HG02642 (cell line): Measurements from ENCODE around the gene IL27RA.
"Not testable (repeated sequence)": the region's sequence is repeated elsewhere in the genome, so short reads cannot be mapped to it uniquely, and the experiment has no call there.

Experiments
- ATAC-seq: cut with Tn5 transposase; IDR thresholded peaks from one replicate; pipeline ENCODE4 v1.9.1; 2021; ENCODE audit warnings: mild to moderate bottlenecking; ENCODE audit not compliant: unreplicated experiment, poor library complexity

Gene IL27RA

DNA sequence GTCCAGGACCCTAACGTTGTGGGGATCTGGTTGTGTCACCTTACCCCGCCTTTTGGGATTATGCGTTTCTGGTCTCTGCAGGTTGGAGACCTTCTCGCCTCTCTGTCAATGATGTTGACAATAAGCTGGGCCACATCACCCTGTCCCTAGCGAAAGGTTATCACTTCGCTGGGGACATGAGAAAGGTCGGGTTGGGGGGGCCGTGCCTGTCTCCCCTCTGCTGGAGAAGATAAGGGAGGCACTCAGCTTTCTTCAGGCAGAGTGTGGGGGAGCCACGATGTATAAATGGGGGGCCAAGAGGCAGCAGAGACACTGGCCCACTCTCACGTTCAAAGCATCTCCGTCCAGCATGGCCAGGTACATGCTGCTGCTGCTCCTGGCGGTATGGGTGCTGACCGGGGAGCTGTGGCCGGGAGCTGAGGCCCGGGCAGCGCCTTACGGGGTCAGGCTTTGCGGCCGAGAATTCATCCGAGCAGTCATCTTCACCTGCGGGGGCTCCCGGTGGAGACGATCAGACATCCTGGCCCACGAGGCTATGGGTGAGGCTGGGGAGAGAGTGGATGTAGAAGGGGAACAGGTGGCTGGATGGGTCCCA, 3.6 kb upstream of the IL27RA start, which contains the start of gene RLN3:
TSS of gene RLN3 (plus strand) at position 293 of the 595 bp plus-strand sequence. CDS start at position 350, 57 bp downstream.
- ATAC-seq, result no peak

DNA sequence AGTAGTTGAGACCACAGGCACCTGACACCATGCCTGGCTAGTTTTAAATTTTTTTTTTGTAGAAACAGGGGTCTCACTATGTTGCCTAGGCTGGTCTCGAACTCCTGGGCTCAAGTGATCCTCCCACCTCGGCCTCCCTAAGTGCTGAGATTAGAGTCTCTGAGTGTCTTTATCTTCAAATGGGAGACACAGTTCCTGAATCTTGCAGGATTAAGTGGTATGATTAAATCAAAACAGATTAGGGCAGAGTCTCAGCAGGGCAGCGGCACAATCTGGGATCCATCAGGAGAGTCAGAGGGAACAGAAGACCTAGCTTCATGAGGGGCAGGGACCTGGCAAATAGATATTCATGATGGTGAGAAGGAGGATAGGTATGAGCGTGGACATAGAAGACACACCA, 2.7 kb upstream of the IL27RA start:
- no peak for ATAC-seq

DNA sequence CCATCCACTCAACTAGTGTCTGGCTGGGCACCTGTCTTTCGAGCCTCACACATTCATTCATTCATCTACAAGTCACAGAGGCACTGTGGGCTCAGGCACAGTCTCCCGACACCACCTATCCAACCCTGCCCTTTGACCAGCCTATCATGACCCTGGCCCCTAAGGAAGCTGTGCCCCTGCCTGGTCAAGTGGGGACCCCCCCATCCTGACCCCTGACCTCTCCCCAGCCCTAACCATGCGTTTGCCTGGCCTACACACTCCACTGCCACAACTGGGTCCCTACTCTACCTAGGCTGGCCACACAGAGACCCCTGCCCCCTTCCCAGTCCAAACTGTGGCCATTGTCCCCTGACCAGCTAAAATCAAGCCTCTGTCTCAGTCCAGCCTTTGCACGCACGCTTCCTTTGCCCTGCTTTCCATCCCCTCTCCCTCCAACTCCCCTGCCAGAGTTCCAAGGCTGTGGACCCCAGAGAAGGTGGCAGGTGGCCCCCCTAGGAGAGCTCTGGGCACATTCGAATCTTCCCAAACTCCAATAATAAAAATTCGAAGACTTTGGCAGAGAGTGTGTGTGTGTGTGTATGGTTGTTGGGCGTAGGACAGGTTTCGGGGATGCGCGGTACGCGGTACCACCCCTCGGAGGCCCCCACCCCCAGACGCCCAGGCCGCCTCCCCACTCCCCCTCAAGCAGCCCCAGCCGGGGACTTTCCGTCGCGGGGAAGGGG, 404 bp upstream of the IL27RA start:
- ATAC-seq, result no peak

DNA sequence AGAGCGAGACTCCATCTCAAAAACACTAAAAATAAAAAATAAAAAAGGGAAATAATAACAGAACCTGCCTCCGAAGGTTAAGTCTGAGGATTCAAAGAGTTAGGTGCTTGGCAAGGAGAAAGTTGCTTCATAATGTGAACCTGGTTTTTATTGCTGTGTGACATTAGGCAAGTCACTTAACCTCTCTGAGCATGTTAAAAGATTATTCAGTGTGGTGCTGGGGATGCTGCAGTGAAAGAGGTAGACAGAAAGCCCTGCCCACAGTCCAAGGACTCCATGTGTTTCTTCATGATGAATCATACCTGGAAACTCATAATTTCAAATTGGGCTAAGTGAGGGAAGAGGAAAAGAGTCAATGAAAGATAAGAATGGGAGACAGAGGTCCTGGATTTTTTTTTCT, 2.4 kb downstream of the IL27RA start:
- no peak for ATAC-seq

DNA sequence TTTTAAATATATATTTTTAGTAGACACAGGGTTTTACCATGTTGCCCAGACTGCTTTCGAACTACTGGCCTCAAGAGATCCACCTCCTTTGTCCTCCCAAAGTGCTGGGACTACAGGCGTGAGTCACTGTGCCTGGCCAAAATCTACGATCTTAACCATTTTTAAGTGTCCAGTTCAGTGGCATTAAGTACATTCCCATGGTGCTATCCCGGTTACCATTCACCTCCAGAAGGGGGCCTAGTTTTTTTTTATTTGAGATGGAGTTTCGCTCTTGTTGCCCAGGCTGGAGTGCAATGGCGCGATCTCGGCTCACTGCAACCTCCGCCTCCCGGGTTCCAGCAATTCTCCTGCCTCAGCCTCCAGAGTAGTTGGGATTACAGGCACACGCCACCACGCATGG, 3.6 kb downstream of the IL27RA start:
- ATAC-seq, result not testable (repeated sequence)

DNA sequence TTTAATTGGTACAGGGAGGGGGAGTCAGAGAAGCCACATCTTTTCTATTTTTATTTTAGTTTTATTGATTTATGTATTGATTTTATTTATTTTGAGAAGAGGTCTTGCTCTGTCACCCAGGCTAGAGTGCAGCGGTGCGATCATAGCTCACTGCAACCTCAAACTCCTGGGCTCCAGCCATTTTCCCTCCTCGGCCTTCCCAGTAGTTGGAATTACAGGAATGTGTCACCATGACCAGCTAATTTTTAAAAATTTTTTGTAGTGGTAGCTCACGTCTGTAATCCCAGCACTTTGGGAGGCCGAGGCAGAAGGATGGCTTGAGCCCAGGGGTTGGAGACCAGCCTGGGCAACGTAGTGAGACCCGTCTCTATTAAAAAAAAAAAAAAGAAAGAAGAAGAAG, 4.1 kb downstream of the IL27RA start:
- no peak for ATAC-seq

DNA sequence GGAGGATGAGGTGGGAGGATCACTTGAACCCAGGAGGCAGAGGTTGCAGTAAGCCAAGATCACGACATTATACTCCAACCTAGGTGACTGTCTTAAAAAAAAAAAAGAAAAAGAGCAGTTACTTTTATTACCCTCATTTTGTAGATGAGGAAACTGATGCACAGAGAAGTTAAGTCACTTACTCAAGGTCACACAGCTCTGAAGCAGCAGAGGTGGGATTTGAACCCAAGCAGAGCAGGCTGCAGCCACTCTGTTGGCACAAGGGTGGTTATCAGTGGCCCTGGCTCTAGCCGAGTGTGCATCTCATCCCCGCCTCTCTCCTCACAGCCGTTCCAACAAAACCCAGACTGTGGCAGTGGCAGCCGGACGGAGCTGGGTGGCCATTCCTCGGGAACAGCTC, 7.6 kb downstream of the IL27RA start:
- ATAC-seq, result no peak

DNA sequence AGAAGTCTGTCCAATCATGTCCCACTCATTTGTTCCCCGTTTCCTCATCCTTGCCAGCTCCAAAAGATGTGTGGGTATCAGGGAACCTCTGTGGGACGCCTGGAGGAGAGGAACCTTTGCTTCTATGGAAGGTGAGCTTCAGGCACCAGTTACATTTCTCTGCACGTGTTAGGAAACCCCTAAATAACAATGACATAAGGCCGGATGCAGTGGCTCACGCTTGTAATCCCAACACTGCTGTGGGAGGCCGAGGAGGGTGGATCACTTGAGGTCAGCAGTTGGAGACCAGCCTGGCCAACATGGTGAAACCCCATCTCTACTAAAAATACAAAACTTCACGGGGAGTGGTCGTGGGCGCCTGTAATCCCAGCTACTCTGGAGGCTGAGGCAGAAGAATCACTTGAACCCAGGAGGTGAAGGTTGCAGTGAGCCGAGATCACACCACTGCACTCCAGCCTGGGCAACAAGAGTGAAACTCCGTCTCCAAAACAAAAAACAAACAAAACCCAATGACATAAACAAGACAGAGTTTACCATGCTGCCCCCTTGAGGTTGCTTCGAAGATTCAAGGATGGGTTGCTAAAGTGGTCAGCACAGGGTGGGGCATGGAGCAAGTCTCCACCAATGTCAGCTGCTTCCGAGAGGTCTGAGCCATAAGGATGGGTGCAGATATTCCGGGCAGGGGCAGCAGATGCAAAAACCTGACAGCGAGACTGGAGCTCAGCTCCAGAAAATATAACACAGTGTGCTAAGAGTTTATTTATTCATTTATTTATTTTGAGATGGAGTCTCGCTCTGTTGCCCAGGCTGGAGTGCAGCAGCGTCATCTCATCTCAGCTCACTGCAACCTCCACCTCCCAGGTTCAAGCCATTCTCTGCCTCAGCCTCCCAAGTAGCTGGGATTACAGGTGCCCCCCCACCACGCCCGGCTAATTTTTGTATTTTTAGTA, 11.4 kb downstream of the IL27RA start:
- ATAC-seq, result not testable (repeated sequence)

DNA sequence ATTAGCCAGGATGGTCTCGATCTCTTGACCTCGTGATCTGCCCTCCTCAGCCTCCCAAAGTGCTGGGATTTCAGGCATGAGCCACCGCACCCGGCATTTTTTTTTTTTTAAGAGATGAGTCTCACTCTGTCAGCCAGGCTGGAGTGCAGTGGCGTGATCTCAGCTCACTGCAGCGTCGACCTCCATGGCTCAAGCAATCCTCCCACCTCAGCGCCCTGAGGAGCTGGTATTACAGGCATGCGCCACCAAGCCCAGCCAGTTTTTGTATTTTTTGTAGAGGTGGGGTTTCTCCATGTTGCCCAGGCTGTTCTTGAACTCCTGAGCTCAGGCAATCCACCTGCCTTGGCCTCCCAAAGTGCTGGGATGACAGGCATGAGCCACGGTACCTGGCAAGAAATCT, 16.3 kb downstream of the IL27RA start:
- ATAC-seq, result not testable (repeated sequence)

DNA sequence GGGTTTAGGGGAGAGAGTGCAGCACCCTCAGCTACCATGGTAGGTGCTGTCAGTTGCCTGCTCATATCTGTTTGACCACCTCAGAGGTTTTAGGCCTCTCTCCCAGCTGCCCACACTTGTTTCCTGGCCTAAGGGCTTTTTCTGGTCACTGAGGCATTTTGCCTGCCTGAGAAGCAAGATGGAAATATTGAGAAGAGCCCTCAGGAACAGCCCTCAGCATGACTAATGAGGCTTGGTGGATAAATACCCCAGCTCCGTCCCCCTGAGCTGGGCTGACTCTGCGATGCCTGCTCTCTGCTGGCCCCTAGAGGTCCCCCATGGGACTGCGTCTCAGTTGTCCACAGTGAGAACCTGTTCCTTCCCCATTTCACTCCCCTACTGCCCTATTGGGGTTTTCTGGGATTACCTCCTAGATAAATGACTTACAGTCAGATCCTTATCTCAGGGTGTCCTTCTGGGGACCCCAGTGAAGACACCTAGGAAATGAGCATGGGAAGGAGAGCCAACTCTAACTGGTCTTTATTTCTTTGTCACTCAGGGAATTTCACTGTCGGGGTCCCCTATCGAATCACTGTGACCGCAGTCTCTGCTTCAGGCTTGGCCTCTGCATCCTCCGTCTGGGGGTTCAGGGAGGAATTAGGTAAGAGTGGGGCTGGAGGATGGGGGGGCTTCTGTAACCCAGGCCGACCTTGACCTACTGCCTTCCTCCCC, 17.0 kb downstream of the IL27RA start:
- ATAC-seq, result no peak

DNA sequence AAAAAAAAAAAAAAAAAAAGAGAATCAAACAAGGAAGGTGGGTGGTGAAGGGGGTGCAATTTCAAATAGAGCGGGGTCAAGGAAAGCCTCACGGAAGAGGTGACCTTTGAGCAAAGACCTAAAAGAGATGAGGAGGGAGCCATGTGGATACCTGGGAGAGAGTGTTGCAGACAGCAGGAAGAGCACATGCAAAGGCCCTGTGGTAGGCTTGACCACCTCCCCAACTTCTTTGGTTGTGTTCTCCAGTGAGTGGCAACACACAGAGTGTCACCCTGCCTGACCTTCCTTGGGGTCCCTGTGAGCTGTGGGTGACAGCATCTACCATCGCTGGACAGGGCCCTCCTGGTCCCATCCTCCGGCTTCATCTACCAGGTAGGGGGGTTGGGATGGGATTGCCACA, 18.9 kb downstream of the IL27RA start:
- no peak for ATAC-seq

DNA sequence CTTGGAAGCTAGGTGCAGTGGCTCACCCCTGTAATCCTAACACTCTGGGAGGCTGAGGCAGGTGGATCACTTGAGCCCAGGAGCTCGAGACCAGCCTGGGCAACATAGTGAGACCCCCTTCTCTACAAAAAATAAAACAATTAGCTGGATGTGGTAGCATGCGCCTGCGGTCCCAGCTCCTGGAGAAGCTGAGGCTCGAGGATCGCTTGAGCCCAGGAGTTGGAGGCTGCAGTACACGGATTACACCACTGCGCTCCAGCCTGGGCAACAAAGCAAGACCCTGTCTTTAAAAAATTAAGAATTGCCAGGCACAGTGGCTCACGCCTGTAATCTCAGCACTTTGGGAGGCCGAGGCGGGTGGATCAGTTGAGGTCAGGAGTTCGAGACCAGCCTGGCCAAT, 19.4 kb downstream of the IL27RA start:
- ATAC-seq, result not testable (repeated sequence)

DNA sequence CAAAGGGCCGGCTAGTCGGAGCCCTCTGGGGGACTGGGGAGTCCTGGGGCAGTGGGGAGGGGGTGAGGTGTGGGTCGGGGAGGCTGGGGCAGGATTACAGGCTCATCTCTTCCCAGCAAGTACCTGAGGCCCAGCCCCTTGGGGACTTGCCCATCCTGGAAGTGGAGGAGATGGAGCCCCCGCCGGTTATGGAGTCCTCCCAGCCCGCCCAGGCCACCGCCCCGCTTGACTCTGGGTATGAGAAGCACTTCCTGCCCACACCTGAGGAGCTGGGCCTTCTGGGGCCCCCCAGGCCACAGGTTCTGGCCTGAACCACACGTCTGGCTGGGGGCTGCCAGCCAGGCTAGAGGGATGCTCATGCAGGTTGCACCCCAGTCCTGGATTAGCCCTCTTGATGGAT, 20.4 kb downstream of the IL27RA start:
- no peak for ATAC-seq

DNA sequence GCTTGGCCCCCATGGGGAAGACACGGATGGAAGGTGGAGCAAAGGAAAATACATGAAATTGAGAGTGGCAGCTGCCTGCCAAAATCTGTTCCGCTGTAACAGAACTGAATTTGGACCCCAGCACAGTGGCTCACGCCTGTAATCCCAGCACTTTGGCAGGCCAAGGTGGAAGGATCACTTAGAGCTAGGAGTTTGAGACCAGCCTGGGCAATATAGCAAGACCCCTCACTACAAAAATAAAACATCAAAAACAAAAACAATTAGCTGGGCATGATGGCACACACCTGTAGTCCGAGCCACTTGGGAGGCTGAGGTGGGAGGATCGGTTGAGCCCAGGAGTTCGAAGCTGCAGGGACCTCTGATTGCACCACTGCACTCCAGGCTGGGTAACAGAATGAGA, 20.9 kb downstream of the IL27RA start:
- no peak for ATAC-seq

DNA sequence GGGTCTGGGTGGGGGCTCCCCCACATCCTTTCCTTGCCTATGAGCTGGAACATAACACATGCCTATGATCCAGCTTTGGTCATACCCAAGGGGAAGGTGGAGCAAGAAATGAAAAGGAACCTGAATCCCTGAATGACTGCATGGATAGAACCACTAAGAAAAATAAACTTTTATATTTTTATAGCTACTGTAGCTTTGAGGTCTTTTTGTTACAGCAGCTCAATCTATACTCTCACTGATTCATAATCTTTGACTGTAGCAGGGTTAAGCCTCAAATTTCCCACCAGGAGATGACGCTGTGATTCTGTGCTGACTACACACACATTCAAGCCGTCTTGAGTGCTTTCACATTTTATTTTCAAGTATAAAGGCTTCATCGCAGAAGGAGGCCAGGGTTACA, 21.5 kb downstream of the IL27RA start:
- no peak for ATAC-seq

DNA sequence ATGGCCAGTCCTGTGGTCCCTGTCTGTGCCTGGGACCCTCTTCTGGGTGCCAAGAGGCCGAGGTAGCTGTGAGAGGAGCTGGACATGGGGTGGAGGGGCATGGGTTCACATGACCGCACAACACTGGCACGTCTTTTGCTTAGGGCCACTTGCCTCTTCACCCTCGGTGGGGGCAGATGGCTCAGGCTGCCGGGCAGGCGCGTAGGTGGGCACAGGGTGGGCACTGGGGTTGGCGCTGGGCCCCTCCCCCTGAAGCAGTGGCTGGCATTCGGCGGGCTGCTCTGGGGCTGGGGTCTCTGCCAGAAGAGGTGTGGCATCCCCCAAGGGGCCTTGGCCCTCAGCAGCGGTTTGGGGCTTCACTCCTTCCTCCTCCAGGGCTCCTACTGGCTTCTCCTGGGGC, 21.9 kb downstream of the IL27RA start:
- no peak for ATAC-seq

DNA sequence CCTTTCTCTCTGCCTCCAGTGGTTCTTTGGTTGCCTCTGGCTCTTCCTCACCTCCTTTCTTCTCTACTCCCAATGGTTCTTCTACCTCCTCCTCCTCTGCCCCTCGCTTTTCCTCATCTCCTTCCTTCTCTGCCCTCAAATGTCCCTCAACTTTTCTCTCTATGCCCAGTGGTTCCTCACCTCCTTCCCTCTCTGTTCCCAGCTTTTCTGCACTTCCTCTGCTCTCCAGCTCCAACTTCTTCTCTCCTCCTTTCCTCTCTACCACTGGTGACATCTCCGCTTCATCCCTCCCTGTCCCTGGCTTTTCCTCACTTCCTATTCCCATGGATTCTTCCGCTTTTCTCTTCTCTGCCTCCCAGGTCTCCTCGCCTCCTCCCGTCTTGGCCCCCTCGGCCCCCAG, 22.5 kb downstream of the IL27RA start:
- no peak for ATAC-seq

DNA sequence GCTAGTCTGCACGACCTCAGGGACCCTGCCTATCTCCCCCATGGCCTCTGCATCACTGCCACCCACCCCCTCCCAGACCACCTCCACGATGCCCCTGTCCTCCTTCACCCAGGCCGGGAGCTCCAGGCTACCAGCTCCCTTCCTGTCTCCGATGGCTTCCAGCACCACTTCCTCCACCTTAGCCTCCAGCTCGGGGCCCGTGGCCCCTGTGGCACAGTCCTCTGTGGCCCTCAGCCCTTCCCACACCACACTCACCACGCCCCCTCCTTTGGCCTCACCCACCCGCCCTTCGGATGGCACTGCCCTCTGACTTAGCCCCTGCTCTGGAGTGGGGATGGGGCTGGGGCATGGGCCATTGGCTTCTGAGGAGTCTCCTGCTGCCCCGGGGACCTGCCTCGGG, 23.2 kb downstream of the IL27RA start:
- ATAC-seq, result no peak

DNA sequence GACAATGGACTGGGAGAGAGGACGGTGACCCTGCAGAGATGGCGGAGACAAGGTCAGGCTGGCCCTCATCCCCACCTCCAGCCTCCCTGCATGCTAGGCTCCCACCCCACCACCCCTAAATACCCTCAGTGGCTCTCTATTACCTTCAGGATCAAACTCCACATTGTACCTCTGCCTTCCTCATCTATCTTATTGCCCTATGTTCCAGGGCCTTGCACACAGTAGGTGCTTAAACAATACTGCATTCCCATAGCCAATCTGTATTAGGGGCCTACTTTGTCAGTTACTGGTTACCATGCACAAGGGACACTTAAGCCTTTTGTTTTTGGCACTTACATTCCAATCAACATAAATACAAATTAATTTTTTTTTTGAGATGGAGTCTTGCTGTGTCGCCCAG, 23.8 kb downstream of the IL27RA start:
- ATAC-seq, result no peak

DNA sequence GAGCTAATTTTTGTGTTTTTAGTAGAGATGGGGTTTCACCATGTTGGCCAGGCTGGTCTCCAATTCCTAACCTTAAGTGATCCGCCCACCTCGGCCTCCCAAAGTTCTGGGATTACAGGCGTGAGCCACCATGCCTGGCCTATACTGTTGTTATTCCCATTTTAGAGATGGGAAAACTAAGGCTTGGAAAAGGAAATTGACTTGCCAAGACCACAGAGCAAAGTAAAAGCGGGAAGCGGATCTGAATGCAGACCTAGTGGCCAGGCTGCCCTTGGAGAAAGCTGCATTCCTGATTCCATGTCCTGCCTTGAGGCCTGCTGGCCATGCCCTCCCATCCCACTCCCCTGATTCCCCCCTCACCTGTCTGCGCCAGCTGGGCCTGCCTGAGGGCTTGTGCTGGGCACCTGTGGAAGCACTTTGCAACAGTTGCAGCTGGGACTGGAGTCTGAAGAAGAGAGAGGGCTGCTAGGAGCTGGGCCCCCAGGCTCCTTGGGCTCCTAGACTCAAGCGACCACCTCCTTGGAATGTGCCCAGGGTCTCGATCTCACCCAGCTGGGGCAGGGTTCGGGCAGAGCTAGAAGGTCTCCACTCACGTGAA, 24.6 kb downstream of the IL27RA start:
- no peak for ATAC-seq
